NCI-H2107 treated with DMSO at 0.1 percent for 48 hours (cell line): ENCODE measurements around the gene FUT9.

Experiments used
- DNase-seq: peaks from one replicate; lab custom pipeline; 2025; ENCODE audit not compliant: unreplicated experiment; lab: John Stamatoyannopoulos, UW

FUT9 gene

DNA sequence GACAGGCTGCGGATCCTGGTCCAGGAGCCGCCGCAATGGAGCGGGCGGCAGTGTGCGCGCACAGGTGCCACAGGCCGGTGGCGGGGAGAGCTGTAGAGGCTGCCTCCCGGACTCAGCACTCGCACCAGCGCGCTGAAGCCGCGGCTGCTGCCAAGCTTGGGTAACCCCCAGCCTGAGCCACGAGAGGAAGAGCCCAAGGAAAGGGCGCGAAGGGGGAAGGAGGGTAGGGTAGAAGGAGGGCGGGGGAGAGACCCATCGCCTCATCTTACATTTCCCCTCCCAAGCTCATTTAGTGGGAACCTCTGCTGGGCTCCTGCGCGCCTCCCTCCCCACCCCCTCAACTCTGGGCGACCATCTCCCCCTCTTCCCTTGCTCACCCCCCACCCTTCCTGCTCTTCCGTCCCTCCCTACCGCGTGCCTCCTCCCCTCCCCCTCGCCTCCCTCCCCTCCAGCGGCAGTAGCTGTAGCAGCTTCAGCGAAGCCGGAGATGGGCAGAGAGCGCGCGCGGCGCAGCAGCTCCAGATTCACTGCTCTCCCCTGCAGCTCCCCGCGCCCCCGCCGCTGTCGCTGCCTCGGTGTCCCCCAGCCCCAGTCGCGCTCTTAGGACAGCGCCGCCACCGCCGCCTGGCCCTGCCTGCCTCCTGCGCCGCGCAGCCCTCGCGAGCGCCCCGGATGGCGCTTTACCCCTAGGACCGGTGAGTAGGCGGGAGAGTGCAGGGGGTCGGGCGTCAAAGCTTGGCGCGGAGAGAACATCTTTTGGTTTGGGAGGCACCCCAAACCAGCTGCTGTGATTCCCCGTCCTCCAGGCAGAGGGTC lies at the start of gene FUT9:
TSS of gene FUT9 (plus strand) at position 457 of the 816 bp plus-strand sequence. CDS start 187,182 bp downstream, outside the sequence.
- DNase-seq = peak; percentile 71

GRCh38 chr6:95967594-95967993 lies 48.2 kb upstream of the FUT9 start:
- DNase-seq = no peak

DNA sequence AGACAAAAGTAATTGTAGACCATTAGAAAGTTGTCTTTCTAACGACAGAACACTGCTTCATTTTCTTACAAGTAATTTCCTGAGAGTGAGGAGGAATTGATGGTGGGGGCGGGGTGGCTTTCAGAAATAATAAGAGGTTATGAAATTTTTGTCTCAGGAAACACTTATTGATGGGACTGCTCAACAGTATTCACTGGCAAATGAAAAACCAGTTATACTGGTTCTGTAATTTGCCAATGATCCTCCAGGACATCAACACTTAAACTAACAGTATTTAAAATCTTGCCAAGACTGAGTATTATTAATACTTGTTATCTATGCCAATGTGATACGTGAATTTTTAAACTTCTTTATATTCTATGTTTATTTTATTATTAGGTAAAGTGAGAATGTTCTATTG lies 41.8 kb upstream of the FUT9 start:
- DNase-seq = no peak

GRCh38 chr6:95978230-95978629 lies 37.5 kb upstream of the FUT9 start:
- DNase-seq = no peak

GRCh38 chr6:95991906-95992305 lies 23.9 kb upstream of the FUT9 start:
- no peak for DNase-seq

- no peak for DNase-seq
These were observed 21.6 kb upstream of the FUT9 start for GRCh38 chr6:95994151-95994550.

DNA sequence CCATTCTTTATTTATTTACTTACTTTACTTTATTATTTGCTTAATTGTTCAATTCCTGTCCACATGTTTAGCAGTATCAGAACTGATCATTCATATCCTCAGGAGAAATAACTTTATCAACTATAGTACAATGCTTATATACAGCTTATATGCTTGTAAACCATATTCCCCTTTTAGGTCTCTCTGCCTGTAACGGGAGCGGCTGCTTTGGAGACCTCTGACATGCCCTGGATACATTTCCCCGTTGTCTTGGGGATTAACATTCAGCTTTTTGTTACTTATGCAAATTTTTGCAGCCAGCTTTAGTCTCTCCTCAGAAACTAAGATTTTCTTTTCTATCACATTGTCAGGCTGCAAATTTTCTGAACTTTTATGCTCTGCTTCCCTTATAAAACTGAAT lies 17.6 kb upstream of the FUT9 start:
- DNase-seq = no peak

DNA sequence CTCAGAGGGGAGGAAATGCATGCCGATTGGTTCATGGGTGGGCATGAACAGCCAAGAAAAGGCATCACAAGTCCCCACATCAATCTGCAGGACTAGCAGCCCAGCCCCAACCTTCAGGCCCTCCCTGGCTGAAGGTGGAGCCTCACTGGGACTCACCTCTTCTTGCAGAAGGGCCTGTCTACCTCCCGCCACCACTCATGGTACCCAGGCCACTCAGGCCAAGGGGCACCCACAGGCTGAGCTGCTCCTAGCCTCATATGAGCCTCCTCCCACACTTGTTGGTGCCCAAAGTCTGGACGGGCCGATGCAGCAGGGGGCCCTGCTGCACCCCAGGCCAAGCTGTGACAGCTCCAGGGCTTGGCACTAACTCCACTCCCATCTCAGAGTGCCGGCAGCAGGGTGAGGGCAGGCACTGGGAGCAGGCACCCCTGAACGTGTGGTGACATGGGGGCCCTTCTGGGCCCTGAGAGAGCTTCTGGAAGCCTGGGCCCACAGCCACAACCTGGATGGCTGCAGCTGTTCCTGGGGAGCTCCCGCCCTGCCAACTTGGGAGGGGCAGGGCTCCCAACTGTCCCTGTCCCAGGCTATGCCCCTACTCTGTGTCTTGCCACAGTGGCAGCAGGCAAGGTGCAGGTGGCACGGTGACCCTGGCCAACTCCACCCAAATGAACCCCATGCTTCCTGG lies 13.7 kb upstream of the FUT9 start:
- no peak for DNase-seq

DNA sequence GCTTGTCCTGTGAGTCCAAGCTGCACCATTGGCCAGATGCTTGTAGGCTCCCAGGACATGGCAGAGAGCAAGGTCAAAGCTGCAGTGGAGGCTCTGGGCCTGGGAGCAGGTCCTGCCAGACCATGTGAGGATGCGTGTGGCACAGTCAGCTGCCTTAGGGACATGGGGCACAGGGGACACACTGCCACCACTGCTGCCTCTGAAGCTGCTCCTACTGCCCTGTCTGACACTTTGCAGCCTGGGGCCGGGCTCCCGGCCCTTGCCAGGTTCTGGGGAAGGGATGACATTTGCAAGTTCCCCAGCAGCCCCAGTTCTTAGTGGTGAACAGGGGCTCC lies 13.2 kb upstream of the FUT9 start:
- DNase-seq = no peak

DNA sequence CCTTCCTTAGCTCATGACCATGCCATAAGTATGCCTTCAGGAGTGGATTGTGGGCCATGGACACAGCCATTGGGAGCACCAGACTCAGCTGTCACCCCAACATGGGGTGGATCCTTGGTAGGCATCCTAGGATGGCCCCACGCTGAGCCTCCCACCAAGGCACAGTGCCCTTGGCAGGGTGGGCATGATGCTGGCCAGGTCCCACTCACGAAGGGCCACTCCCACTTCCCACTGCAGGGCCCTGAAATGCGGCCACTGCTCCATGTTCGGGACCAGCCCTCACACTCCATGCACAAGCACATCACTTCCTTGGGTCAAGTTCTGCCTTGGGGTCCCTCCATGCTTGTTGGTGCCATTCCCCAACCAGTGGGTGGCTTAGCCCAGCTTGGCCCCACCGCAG lies 12.9 kb upstream of the FUT9 start:
- no peak for DNase-seq

GRCh38 chr6:96007663-96008062 lies 8.1 kb upstream of the FUT9 start:
- no peak for DNase-seq

GRCh38 chr6:96013531-96013930 lies 2.2 kb upstream of the FUT9 start:
- no peak for DNase-seq

DNA sequence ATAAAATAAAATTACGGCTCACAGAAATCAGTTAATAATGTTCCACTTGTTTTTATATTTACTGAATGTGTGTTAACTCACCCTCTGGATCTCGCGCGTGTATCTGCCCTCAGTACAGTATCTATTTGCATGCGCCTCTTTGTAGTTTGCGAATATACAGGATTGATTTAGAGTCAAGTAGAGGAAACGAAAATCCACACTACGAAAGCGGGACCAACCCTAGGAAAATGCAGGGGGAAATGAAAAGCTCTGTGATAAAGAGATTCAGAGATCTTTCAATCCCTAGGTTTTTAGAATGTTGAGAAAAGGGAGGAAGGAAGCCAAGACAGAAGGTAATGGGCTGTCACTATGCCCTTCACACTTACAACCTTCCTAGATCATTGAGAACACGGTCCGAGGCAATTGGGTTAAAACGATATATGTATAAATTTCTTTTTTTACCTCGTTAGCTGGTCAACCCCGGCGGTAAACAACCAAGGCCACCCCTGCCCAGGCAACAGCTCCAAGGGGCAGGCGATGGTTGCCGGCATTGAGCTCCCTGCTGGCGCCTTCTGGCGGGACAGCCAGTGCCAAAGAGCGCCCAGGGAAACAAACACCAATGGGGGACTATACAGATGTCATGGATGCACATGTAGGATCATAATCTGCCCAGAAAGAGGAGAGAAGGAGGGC lies 792 bp upstream of the FUT9 start:
- DNase-seq = peak; percentile 71

- DNase-seq = peak; percentile 71
These were observed 728 bp downstream of the FUT9 start for GRCh38 chr6:96016334-96017069.

DNA sequence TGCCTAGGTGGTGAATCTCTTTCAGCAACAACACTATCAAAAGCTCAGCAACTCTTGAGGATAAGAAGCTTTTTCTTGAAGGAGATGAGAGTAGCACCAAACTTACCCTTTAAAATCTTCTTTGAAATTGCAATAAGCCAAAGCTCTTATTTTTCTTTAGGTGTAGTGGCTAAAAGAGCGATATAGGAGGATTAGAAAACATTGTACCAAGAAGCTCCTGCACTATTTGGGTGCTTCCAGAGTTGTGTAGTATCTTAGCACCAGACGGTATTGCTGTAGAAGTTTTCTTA lies 1.2 kb downstream of the FUT9 start:
- DNase-seq = no peak

DNA sequence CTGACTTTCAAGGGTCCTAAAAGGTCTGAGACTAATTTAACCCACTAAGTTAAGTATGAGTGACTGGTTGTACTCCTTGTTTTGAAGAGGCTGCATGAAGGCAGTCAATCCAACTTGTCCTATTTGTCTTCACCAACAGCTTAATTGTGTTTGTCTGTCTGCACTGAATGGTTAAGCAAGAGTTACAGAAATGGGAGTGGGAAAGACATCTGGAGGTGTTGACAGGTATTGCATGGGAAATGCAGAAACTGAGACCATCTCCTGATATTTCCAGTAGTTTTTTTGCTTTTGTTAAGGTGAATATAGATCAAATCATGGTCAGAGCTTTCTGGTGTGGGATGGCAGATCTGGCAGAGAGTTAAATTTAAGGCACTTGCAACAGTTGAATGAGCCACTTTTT lies 6.5 kb downstream of the FUT9 start:
- DNase-seq = no peak

DNA sequence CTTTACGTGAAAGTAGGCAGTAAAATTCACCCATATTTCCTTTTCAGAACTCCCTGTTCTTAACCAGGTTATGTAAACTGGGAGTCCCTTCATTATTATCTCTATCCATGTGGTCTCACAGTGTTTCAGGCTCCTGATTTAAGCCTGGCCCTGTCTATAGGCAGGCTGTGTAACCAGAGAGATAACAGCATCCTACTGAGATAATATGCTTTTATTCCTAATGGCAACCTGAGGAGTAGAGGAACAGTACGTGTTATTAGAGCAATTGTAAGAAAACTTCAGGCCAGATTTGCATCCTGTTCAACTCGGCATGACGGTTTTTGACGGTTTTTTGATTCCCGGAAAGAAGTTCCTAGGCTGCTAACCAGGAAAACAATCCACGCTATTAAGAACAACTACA lies 16.9 kb downstream of the FUT9 start:
- no peak for DNase-seq

- no peak for DNase-seq
These were observed 35.8 kb downstream of the FUT9 start for GRCh38 chr6:96051555-96051954.

DNA sequence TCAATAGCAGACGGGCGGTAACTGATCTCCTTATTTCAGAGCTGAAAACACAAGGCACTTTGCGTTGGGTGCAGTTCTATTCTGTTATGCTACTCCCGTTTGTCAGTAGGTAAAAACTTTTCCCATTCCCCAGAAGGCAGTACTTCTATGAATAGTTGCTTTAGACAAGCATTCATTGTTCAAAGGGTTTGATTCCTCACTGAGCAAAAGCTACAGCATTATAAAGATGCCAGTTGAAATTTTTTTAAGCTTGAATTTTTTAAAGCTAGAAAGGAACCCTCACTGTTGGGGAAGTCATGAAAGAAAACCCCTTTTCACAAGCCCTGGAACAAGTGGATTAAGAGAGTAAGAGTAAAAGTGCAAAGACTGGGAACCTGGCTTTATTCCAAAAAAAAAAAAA lies 42.3 kb downstream of the FUT9 start:
- no peak for DNase-seq

- DNase-seq = no peak
These were observed 43.8 kb downstream of the FUT9 start for GRCh38 chr6:96059586-96059985.

DNA sequence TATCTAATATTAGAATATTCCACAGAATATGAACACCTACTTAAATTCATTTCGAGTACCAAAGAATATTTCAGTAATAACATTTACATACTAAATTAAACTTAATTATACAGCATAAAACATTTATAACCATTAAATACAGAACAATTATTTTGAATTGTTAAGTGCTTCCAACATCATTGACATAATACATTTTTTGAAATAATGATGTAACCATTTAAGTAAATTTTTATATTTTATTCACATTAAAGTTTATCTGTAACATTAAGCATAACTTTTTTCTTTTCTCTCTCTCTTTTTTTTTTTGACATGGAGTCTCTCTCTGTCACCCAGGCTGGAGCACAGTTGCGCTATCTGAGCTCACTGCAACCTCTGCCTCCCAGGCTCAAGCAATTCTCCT lies 44.5 kb downstream of the FUT9 start:
- DNase-seq = no peak

- DNase-seq = no peak
These were observed 49.4 kb downstream of the FUT9 start for GRCh38 chr6:96065213-96065612.
